Measurements from ENCODE around the gene PKD2L1. TPM values are rescaled to one million over a fixed set of nuclear protein-coding genes. Genes with fewer than 3 reads are reported as not detected.

The PKD2L1 gene
- total RNA-seq, 1 donor from 2014 or later = 0.44 TPM

DNA sequence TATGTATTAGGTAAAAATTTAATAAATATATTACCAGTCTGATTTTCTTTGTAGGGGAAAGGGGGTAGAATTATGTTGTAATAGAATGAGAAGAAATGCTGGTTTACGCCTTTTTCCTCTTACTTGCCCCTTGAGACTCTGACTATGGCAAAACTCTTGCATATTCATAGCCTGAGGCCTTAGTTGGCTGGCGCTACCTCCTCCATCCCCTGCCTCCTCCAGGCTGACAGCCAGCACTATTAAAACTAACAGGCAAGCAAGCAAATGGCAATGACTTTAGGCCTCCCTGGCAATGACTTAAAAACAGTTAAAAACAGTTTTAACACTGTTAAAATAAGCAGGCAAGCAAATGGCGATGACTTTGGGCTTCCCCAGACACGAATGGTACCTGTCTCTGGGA, 14.4 kb downstream of the PKD2L1 start:
- Mint-ChIP-seq H3K4me1 (ENCODE audit: low read depth, unreplicated experiment) (peaks cover 10% of the 10 kb centered on the region), H3K27me3 (ENCODE audit: unreplicated experiment) (no peaks in the 10 kb centered on the region), H3K36me3 (ENCODE audit: unreplicated experiment) (no peaks in the 10 kb centered on the region), H3K9me3 (ENCODE audit: unreplicated experiment) (no peaks in the 10 kb centered on the region), H3K27ac (ENCODE audit: unreplicated experiment) (no peak overlapping the region), H3K4me3 (ENCODE audit: unreplicated experiment) (no peak overlapping the region)
- TF ChIP-seq, protein P1, sequence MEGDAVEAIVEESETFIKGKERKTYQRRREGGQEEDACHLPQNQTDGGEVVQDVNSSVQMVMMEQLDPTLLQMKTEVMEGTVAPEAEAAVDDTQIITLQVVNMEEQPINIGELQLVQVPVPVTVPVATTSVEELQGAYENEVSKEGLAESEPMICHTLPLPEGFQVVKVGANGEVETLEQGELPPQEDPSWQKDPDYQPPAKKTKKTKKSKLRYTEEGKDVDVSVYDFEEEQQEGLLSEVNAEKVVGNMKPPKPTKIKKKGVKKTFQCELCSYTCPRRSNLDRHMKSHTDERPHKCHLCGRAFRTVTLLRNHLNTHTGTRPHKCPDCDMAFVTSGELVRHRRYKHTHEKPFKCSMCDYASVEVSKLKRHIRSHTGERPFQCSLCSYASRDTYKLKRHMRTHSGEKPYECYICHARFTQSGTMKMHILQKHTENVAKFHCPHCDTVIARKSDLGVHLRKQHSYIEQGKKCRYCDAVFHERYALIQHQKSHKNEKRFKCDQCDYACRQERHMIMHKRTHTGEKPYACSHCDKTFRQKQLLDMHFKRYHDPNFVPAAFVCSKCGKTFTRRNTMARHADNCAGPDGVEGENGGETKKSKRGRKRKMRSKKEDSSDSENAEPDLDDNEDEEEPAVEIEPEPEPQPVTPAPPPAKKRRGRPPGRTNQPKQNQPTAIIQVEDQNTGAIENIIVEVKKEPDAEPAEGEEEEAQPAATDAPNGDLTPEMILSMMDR (IDR thresholded peaks at IDR 0.05; ENCODE audit: partially characterized antibody, unreplicated experiment) = no peak
- DNase-seq = no peak

DNA sequence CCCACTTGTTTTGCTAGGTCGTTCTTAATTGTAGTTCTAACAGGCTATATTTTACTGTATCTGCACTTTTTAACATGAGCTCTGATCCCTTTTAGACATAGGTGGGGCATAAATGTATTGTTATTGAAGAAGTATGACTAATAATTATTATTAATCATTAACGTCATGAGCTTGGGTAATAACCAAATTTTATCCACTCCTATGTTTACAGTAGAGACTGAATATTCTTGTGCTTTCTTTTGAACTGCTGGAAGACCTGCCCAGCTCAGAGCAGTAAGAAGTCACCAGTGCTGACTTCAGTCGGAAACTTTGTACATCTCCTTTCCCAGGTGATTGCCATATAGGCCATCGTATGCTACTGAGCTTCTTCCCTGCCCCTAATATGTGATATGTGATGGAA, 18.7 kb downstream of the PKD2L1 start:
- Mint-ChIP-seq H3K4me3 (ENCODE audit: unreplicated experiment) (no peak overlapping the region), H3K4me1 (ENCODE audit: low read depth, unreplicated experiment) (peaks cover 10% of the 10 kb centered on the region), H3K36me3 (ENCODE audit: unreplicated experiment) (no peaks in the 10 kb centered on the region), H3K9me3 (ENCODE audit: unreplicated experiment) (no peaks in the 10 kb centered on the region), H3K27ac (ENCODE audit: unreplicated experiment) (no peak overlapping the region), H3K27me3 (ENCODE audit: unreplicated experiment) (no peaks in the 10 kb centered on the region)
- no peak for DNase-seq
- TF ChIP-seq, protein P1 (IDR thresholded peaks at IDR 0.05; ENCODE audit: partially characterized antibody, unreplicated experiment) = no peak

DNA sequence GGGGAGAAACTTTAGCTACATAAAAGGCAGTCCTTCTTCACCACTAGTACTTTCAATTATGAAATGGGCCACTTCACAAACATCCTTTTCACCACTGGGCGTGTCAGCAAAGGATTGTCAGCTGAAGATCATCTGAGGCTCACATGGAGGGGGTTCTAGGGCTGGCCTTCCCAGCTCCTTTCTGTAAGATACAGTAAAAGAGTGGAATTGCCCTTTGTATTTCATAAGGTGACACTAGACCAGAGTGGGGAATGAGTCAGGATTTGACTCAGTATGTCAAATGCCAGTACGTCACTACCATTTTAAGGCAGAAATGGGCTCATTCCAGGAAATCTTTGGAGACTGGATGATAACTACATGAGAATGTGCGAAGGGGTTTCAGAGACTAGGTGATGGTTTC, 22.3 kb downstream of the PKD2L1 start:
- no peaks in the 10 kb centered on the region for H3K27me3 Mint-ChIP-seq (ENCODE audit: unreplicated experiment)
- H3K9me3 Mint-ChIP-seq (ENCODE audit: unreplicated experiment) = no peaks in the 10 kb centered on the region
- peaks cover under 1% of the 10 kb centered on the region for H3K4me1 Mint-ChIP-seq (ENCODE audit: low read depth, unreplicated experiment)
- no peak overlapping the region for H3K4me3 Mint-ChIP-seq (ENCODE audit: unreplicated experiment)
- DNase-seq = no peak
- no peak overlapping the region for H3K27ac Mint-ChIP-seq (ENCODE audit: unreplicated experiment)
- TF ChIP-seq, protein P1 (IDR thresholded peaks at IDR 0.05; ENCODE audit: partially characterized antibody, unreplicated experiment) = no peak
- H3K36me3 Mint-ChIP-seq (ENCODE audit: unreplicated experiment) = no peaks in the 10 kb centered on the region

DNA sequence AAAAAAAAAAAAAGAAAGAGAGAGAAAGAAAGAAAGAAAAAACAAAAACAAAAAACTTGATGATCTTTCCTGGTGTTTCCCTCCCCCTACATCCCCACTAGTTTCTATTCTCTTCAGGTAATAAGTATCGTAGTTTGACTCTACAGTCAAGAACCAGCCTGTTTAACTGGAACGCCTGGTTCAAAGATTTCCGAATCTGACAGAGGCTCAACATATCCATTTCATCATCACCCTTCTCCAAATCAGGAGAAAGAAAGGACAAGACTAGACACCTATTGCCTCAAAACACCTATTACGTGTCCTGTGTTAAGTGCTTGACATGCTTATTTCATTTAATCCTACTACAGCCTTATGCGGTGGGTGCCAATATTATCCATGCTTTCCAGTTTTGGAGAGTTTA, 23.2 kb downstream of the PKD2L1 start:
- Mint-ChIP-seq H3K9me3 (ENCODE audit: unreplicated experiment) (no peaks in the 10 kb centered on the region), H3K27ac (ENCODE audit: unreplicated experiment) (no peak overlapping the region), H3K4me1 (ENCODE audit: low read depth, unreplicated experiment) (no peaks in the 10 kb centered on the region), H3K27me3 (ENCODE audit: unreplicated experiment) (no peaks in the 10 kb centered on the region), H3K36me3 (ENCODE audit: unreplicated experiment) (no peaks in the 10 kb centered on the region), H3K4me3 (ENCODE audit: unreplicated experiment) (no peak overlapping the region)
- TF ChIP-seq, protein P1 (IDR thresholded peaks at IDR 0.05; ENCODE audit: partially characterized antibody, unreplicated experiment) = no peak
- DNase-seq = no peak

DNA sequence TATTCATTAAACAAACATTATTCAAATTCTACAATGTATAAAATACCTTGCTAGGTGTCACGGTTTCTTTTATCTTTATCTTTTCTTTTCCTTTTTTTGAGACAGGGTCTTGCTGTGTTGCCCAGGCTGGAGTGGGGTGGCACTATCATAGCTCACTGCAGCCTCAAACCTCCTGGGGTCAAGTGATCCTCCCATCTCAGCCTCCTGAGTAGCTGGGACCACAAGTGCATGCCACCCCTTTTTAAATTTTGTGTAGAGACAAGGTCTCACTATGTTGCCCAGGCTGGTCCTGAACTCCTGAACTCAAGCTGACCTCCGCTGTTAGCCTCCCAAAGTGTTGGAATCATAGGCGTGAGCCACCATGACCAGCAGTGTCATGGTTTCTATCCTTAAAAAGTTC, 25.6 kb downstream of the PKD2L1 start:
- peaks cover 4% of the 10 kb centered on the region for H3K9me3 Mint-ChIP-seq (ENCODE audit: unreplicated experiment)
- no peak for DNase-seq
- no peak overlapping the region for H3K27ac Mint-ChIP-seq (ENCODE audit: unreplicated experiment)
- H3K27me3 Mint-ChIP-seq (ENCODE audit: unreplicated experiment) = no peaks in the 10 kb centered on the region
- no peak overlapping the region for H3K4me3 Mint-ChIP-seq (ENCODE audit: unreplicated experiment)
- H3K36me3 Mint-ChIP-seq (ENCODE audit: unreplicated experiment) = no peaks in the 10 kb centered on the region
- TF ChIP-seq, protein P1 (IDR thresholded peaks at IDR 0.05; ENCODE audit: partially characterized antibody, unreplicated experiment) = no peak
- no peaks in the 10 kb centered on the region for H3K4me1 Mint-ChIP-seq (ENCODE audit: low read depth, unreplicated experiment)

Measured in glutamatergic neuron (in vitro differentiated cells).